Measurements from ENCODE around the gene C1orf52. TPM values are rescaled to one million over a fixed set of nuclear protein-coding genes. Genes with fewer than 3 reads are reported as not detected.

The C1orf52 gene
- total and polyA plus RNA-seq, 2 of the 13 experiments (the other 11 are each of a cell fraction or from before 2014, with no cell fraction given), result 19.4 to 27.4 TPM

GRCh38 chr1:85200463-85201339 is 58.8 kb downstream of the C1orf52 start, which contains the start of gene SYDE2 (continued):
- no peak for TF ChIP-seq ZNF639 (CRISPR knock-in tag; conservative IDR thresholded peaks at IDR 0.05)
- no peak for TF ChIP-seq ZBTB43 (CRISPR knock-in tag; conservative IDR thresholded peaks at IDR 0.05)
- peak; percentile 34; the same call in 1 of the 2 replicates for TF ChIP-seq SIX4 (CRISPR knock-in tag; IDR thresholded peaks at IDR 0.05)
- no peak for TF ChIP-seq ZBTB40 (IDR thresholded peaks at IDR 0.05)
- no peak for TF ChIP-seq ZBTB40 (CRISPR knock-in tag; IDR thresholded peaks at IDR 0.05)
- TF ChIP-seq ATF5 (CRISPR knock-in tag; IDR thresholded peaks at IDR 0.05; ENCODE audit: low read depth), result no peak
- TF ChIP-seq ZNF17 (CRISPR knock-in tag; IDR thresholded peaks at IDR 0.05), result no peak
- TF ChIP-seq POLR2G (IDR thresholded peaks at IDR 0.05; ENCODE audit: low read depth, low read length), result peak; percentile 45; the same call in 1 of the 2 replicates
- TF ChIP-seq TIGD3 (CRISPR knock-in tag; IDR thresholded peaks at IDR 0.05; ENCODE audit: borderline replicate concordance), result no peak
- TF ChIP-seq MLX (CRISPR knock-in tag; IDR thresholded peaks at IDR 0.05), result no peak
- no peak for TF ChIP-seq STAG1 (CRISPR knock-in tag; IDR thresholded peaks at IDR 0.05)
- no peak for TF ChIP-seq IKZF5 (CRISPR knock-in tag; IDR thresholded peaks at IDR 0.05)

All from HepG2 (cell line).